Femur (tissue), 1 donor: ENCODE measurements around the gene CIAO2B.
"Not testable (repeated sequence)": the region's sequence is repeated elsewhere in the genome, so short reads cannot be mapped to it uniquely, and the experiment has no call there.

ENCODE experiments used
- DNase-seq: peaks from one replicate; pipeline ENCODE4 v3.0.0-alpha.2; 2017

The CIAO2B gene

DNA sequence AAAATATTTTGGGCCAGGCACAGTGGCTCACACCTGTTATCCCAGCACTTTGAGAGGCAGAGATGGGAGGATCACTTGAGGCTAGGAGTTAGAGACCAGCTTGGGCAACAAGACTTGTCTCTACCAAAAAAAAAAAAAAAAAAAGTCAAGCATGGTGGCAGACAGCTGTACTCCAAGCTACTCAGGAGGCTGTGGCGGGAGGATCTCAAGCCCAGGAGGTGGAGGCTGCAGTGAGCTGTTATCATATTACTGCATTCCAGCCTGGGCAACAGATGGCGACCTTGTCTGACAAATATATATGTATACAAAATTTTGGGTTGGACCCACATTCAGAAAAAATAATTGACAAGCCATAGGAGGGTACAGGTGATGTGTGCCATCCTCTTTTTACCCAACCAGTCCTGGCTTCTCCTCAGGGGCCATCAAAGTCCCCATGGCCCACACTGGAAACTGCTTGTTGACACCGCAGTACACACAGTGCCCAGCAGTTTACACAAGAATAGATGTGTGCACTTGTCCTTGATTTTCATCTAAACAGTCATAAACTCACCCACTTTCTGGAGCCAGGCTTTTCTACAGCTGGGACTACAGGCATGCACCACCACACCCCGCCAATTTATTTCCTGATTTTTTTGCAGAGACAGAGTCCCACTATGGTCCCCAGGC lies 2.8 kb upstream of the CIAO2B start:
- DNase-seq, result no peak

DNA sequence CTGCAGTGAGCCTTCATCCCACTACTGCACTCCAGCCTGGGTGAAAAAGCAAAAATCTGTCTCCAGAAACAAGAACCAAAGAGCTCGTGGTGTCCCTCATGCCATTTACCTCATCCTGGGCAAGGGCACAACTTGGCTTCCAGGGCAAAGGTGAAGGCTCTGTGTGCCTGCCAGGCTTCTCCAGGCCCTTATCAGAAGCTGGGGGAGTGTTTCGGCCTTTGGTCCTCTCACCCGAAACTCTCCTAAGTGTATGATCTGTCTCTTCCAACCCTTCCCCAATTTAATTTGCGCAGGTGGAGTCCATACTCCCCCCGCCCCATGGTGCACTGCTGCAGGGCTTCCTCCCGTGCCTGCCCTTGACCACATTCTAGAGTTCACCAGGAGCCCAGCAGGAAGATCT lies 2.3 kb upstream of the CIAO2B start:
- DNase-seq, result no peak

DNA sequence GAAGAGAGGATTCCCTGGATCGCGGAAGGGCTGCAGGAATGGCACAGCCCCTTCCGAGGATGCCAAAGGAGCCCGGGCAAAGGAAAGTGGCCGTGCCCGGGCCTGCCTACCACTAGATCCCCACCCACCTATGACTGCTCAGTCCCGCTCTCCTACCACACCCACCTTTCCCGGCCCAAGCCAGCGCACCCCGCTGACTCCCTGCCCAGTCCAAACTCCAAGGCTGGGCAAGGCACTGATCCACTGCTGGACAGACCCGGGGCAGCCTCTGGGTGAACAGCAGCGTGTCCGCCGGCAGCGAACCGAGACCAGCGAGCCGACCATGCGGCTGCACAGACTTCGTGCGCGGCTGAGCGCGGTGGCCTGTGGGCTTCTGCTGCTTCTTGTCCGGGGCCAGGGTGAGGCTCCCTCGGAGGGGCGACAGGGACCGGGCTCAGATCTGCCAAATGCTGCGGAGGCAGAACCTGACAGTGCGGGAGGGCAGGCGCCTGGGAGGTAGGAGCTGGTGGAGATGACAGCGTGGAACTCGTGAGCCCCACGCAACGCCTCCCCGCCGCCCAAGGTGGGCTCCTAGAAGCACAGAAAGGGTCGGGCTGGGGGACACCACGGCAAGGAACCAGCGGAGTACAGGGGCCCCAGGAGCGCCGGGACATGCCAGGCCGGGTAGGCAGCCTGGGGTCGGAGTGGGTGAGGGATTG lies 1.3 kb upstream of the CIAO2B start, which contains the start of gene CES2:
CES2 (plus strand) TSS at position 203 of the 698 bp plus-strand sequence; CDS start at position 323, 120 bp downstream.
- peak; percentile 48 for DNase-seq

DNA sequence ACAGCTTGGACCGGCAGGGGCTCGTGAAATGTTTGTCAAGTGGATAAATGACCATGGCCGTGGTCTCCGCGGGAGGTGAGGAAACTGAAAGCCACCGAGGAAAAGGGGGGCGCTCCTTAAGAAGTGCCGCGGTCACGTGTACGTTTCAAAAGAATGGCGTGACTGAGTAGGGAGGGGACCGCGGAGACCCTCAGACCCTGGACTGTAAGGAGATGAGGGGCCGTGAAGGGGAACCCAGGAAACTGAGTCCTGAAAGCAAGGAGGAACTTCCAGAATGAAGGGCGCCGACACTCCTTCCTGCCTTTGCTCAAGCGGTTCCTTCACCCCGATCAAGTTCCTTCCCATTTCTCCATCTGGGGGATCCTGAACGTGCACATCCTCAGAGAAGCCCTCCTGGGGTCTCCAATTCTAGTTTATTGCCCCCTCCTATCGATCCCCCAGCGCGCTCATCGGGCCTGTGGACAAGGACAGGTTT lies 674 bp upstream of the CIAO2B start:
- DNase-seq, result not testable (repeated sequence)

DNA sequence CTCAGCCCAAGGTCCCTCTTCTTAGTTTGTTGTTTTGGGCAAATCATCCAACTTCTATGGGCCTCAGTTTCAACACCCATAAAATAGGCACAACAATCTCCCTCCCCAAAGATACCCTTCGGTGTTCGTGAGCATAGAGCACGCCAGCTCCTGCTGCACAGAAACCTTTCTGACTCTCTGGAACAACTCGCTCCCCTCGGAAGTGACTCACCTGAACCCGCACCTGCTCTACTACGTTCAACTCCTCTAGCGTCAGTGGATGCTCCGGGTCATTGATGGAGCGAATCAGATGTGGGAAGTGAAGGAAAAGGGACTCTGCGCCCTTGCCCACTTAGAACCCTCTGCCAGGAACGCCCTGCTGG lies 445 bp downstream of the CIAO2B start:
- DNase-seq, result no peak

DNA sequence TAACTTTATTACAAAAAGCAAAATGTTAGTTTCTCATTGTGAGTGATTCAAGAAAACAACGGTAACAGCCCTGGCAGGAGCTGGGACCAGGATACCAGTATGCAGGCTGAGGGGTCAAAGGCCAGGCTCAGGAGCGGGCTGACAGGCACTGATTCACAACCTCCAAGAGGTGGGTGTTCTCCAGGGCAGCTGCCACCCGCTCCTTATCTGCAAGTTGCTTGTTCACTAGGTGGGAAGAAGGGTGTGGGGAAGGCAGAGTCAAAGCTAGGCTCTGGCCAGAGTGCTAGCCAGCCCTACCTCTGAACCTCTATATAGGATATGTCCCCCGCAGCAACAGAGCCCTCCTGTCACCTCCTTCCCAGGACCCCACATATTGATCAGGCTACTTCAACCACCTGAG lies 2.1 kb downstream of the CIAO2B start:
- DNase-seq, result no peak

DNA sequence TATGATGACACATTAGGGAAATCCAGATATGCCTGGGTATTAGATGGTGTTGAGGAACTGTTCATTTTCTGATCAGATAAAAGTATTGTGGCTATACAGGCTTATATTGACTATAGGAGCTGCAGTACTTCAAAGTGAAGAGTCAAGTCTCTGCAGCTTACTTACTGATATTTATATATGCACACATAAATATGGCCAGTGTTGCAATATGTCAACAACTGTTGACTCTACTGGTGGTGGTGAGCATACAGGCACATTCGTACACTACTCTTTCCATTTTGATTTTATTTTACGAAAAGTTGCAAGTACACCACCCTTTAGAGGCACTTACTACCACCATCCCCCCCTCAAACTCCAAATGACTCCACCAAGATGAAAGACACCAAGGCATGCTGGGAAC lies 2.5 kb downstream of the CIAO2B start:
- no peak for DNase-seq

DNA sequence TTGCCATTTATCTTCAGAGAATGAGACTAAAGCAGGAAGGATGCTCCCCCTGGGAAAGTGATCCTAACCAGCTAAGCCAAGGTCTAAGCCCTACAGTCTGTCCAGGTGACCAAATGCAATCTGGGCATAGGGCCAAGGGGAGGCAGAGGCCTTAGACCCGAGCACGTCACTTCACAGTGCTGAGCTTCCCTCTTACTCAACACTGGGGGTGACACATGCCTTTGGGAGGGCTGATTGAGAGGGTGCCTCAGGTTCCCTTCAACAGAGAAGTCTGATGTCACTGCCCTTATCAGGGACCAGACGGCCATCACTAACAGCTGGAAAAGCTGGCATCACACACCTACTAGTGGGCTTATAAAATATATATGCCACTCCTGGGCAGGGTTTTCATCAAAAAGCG lies 4.0 kb downstream of the CIAO2B start:
- DNase-seq, result no peak

DNA sequence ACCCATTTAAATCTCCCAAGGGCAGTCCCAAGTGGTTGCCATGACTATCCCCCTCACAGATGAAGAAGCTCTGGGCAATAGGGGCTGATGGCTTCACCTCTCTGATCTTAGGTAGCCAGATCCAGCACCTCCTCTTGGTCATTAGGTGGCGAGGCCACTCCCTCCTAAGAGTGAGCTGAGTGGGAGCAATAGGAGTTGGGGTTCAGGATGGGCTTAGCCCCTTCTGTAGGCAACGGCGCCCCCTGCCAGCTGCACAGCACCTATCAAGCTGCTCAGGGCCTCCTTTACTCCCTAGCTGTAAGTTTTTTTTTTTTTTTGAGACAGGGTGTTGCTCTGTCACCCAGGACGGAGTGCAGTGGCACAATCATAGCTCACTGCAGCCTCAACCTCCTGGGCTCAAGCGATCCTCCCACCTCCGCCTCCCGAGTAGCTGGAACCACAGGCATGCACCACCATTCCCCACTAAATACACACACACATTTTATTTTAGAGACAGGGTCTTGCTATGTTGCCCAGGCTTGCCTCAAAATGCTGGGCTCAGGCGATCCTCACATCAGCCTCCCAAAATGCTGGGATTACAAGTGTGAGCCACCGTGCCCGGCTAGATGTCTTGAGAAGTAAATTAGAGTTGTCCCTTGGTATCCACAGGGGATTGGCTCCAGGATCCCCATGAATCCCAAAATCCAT lies 5.4 kb downstream of the CIAO2B start:
- no peak for DNase-seq

DNA sequence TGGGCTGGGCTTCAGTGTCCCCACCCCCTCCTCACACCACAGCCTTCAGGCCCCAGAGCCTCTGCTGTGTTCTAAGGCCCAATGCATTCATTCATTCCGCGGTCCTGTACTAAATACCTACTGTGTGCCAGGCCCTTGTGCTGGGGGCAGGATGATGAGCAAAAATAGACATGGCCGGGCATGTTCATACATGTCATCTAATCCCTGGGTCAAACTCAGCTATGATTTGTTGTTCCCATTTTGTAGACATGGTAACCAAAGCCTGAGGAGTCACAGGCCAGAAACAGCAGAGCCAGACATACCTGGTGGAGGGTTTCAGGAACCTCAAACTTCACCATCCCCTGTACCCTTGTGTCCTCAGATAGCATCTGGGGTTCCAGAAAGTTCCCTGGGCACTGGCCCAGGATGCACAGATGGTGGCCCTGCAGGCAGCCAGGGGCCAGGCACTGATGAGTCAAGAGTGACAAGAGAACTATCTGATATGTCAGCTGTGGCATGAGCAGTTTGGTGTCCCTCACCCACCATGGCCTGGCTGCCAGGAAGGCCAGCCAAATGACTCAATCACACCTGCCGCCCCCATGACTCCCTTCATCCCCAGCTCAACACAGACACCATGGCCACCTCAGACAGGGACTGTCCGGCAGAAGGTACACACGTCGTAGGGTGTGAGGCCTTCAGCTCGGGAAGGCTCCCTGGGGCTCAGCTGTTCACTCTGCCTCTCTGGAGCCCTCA lies 6.1 kb downstream of the CIAO2B start:
- peak; percentile 48 for DNase-seq

DNA sequence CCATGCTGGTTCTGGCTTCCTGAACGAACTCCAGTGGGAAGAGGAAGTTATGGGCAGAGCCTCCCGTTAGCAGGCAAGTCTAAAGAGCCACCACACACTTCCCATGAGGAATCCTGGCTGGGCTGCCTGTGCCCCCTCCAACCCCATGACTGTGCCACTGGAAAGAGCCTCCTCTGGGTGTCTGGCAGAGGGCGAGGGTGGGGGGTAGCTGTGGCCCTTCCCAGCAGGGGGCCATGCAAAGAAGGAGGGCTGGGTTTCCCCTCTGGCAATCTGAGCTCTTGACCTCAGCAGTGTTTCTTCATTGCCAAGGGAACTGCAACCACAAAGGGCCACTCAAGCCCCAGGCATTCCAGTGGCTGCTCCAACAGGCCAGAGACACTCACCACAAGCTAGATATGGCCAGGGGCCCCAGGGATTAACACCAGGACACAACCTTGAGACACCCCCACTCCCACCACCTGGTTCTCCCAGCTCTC lies 7.2 kb downstream of the CIAO2B start:
- DNase-seq, result peak; percentile 58

DNA sequence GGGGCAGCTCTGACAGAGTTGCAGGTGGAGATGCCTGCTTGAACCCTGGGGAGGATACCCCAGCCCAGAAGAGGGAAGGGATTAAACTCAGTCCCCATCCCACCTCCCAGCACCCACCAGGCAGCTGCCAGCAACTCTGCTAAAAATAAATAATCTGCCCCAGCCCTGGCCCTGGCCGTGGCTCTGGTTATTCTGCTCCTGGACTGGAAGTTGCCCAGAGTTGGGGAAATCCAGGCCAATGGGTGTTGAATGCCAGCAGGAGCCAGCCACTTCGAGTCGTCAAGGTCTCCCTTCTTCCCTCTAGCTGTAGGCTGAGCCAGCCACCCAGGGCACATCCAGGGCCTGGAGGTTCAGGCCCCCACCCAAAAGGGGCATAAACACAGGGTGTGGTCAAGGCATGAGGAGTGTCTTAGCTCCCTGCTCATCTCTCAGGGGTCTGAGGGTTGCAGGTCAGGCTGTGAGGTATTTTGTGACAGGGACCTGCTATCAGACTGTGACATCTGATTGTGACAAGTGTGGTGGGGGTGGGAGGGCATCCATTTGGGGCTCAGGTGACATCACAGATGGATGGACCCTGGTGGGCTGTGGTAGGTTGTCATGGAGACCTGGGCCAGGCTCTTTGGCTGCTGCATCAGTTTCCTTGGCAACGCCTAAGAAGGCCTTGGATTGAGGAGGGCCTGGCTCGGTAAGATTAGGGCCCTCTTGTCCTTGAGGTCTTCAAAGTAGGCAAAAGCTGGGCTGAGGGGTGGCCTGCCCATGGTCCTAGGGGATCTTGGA lies 7.8 kb downstream of the CIAO2B start:
- DNase-seq, result no peak

DNA sequence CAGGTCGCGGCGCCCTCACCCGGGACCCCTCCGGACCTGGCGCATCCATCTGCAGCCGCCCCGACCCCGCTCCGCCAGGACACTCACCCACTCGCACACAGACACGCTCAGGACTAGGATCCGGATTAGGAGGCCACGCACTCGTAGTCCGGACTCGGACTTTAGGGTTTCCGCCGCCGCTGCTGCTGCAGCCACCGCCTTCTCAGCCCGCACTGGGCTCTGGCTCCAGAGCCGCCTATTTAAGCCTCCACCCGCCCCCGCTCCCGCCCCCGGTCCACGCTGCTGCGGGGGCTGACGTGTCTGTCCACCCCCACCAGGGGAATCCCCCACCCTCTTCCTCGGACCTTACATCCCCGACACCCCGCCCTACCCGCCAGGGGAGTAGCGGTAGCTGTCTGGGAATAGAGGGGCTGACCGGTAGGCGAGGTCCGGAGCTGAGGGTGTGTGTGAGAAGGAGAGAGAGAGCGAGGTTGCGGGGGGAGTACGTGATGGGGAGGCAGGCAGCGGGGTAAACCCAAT lies 8.8 kb downstream of the CIAO2B start, which contains the start of gene RRAD:
RRAD (minus strand) TSS at position 214 of the 519 bp plus-strand sequence. CDS start 356 bp downstream, outside the sequence.
- no peak for DNase-seq

DNA sequence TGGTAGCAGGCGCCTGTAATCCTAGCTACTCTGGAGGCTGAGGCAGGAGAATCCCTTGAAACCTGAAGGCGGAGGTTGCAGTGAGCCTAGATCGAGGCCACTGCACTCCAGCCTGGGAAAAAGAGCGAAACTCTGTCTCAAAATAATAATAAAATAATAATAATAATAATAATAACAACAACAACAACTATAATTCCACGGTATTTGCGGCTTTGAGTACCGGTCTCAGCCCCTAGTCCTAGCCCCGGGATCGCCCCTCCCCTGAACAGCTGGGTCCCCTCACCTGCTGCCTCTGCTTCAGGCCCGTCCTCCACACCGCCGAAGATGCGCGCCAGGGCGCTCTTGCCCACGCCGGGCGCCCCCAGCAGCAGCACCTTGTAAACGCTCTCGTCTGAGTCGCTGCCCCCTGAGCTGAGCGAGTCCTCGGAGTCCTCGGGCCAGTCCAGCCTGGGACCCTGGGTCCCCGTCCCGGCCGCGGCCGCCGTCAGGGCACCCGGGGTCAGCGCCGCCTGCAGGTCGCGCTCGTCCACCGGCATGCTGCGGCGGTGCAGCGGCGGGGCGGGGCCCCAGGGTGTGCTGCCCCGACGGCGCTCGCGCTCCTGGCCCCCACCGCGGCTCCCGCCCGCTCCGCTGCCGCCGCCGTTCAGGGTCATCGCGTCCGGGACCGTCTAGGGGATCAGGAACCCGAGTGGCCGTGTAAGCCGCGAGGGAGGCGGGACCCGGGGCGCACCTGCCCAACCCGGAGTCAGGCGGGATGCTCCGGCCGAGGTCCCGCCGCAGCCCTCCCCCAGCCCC lies 9.5 kb downstream of the CIAO2B start:
- DNase-seq, result no peak

DNA sequence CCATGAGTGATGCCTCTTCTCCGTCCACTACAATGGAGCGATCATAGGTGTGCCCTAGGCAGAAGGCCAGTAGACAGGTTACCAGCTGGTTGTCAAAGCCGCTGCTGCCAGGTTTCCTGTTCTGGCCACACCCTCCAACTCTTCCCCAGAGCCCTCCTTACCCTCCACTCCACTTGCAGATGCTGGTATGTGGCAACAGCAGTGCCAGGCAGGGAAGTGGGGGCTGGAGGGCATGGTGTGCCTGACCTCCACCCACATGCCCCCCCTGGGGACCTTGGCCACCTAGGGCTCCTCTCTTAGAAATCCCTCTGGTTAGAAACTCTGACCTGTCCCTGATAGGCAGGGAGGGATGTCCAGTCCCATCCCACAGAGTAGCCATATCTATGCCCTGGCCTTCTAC lies 10.3 kb downstream of the CIAO2B start:
- no peak for DNase-seq

DNA sequence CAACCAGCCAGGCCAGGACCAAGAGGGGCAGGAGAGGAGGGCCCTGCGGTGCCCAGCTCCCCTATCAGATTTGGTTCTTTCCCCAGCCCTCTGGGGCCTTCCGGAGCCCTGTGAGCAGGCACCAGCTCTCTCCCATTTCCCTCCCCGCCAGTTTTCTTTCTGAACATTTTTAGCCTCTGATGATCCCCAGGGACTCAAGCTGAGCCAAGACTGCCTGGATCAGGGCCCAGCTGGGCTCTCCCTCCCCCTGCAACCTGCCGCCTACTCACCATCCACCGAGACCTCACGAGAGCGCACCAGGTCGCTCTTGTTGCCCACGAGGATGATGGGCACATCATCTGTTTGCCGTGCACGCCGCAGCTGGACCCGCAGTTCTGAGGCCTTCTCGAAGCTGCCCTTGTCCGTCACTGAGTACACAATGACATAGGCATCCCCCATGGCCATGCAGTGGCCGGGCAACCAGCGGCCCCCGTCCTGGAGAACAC lies 10.9 kb downstream of the CIAO2B start:
- DNase-seq, result no peak

DNA sequence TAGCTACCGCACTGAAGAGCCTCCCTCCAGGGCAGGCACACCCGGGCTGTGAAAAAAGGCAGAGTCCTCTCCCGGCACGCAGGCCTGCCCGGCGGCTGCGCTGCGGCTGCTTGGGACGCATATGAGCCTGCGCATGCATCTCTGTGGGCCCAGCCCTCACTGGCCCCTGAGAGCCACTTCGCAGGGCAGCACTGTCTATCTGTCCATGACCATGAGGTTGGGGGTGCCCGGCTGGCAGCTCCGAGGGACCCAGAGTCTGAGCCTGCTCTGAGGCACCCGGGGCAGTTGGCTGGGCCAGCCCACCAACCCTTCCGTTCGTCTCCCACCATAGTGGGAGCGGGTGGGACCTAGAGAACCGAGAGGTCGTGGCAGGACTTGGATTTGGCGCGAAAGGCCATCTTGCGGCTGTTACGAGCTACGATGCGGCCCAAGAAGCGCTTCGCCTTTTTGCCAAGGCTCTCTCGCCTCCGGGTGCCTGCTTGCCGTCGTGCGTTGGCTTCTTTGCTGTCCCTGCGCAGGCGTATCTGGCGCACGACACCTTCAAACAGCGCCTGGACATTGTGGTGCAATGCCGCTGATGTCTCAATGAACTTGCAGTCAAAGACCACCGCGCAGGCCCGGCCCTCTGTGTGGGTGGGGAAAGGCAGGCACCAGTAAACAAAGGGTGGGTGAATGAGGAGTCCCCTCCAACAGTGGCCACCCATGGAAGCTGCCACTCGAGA lies 12.3 kb downstream of the CIAO2B start:
- DNase-seq, result no peak

DNA sequence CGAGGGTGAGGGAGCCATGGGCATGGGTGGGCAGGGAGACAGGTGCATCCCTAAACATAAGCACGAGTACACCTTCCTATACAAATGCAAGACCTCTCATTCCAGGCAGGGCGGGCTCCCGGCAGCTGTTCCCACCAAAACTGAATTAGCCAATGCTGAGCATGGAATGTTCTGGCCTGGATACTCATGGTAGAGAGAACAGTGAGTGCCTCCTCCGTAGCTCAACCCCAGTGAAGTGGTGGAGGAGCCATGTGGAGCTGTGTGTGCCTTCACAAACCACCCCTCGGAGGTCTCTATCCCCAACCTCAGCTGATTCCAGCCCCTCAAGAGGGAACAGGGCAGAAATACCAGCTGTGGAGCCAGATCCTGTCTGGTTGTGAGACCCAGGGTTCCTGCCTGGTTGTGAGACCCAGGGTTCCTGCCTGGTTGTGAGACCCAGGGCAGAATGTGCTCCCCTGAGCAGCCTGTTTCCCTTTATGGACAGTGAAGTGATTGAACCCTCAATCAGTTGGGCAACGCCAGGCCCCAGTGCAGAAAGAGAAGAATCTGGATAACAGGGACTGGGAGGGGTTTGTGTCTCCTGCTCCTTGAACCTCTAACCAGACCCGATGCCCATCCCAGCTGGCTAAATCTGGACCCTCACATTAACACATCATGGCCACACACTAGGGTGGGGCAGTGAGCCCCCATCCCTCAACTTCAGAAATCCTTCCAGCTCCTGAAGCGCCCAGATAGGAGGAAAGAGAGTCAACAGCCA lies 13.1 kb downstream of the CIAO2B start:
- DNase-seq, result no peak

DNA sequence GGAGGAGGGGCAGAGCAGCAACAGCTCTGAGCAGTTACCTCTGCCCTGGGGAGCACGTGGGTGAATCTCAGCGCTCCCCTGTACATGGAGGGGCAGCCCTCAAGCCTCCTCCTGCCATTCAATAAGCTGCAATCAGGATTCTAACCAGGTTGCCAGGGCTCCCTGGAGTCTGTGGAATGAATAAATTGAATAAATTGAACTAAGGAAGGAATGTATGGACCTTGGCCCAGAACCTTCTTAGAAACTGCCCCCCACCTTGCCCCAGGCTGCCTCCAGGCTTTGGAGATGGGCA lies 14.0 kb downstream of the CIAO2B start:
- no peak for DNase-seq
